SK-N-SH (cell line): ENCODE data around the gene AADAT. TPM values are rescaled to one million over a fixed set of nuclear protein-coding genes. Genes with fewer than 3 reads are reported as not detected.

Experiments
- CTCF ChIA-PET: fragments of 300-600, 350-600 bp; formaldehyde crosslinking; extraction: SDS; loops from one replicate; lab custom pipeline; 2021; lab: Yijun Ruan, JAX
- POLR2A ChIA-PET: fragments of 350-600 bp; sonication (Branson Sonifier 250); formaldehyde crosslinking; extraction: SDS; loops from one replicate; lab custom pipeline; 2020; ENCODE audit warnings: antibody characterized with exemption, inconsistent platforms; lab: Yijun Ruan, JAX
- DNase-seq: peaks from one replicate; pipeline ENCODE4 v3.0.0; 2012
- H2AFZ ChIP-seq: fragments of 200-600 bp; sonication (generic); 2 replicates; pipeline ENCODE4 v1.8.1; 2016; ENCODE audit warnings: antibody characterized with exemption, mild to moderate bottlenecking, low read depth
- H3F3A ChIP-seq: fragments of 200-600 bp; sonication (generic); replicated peaks from 2 replicates; pipeline ENCODE3; 2016; ENCODE audit warnings: antibody characterized with exemption, mild to moderate bottlenecking; ENCODE audit not compliant: insufficient read depth
- H3K27ac ChIP-seq, 2 experiments: fragments of 200-500 bp in 1 of 2; fragments of 200-600 bp in 1 of 2; sonication (Bioruptor generic) in 1 of 2; sonication (generic), shearing (Covaris generic) in 1 of 2; 2 replicates each; pipeline versions ENCODE4 v1.5.1 to v1.6.1; 2014 to 2016; ENCODE audit warnings: low read depth in 2 of 2, inconsistent platforms in 1 of 2, low read length in 1 of 2, mild to moderate bottlenecking in 1 of 2, mixed read lengths in 1 of 2
- H3K27me3 ChIP-seq: fragments of 200-600 bp; sonication (generic), shearing (Covaris generic); 2 replicates; pipeline ENCODE4 v1.6.1; 2016; ENCODE audit warnings: mixed run types; ENCODE audit not compliant: insufficient read depth
- H3K36me3 ChIP-seq, 2 experiments: fragments of 200-500 bp in 1 of 2; fragments of 200-600 bp in 1 of 2; sonication (Bioruptor generic) in 1 of 2; sonication (generic) in 1 of 2; replicated peaks in 1 of 2; 2 replicates each; pipeline versions ENCODE3 to v1.5.1; 2014 to 2016; ENCODE audit warnings: low read length in 1 of 2, mild to moderate bottlenecking in 1 of 2; ENCODE audit not compliant: insufficient read depth in 2 of 2, control insufficient read depth in 1 of 2
- H3K4me1 ChIP-seq, 2 experiments: fragments of 200-500 bp in 1 of 2; fragments of 200-600 bp in 1 of 2; sonication (Bioruptor generic) in 1 of 2; sonication (generic), shearing (Covaris generic) in 1 of 2; 2 replicates each; pipeline versions ENCODE4 v1.5.1 to v1.6.1; 2014 to 2016; ENCODE audit warnings: low read depth in 1 of 2, low read length in 1 of 2, mixed run types in 1 of 2; ENCODE audit not compliant: insufficient read depth in 2 of 2, control insufficient read depth in 1 of 2
- H3K4me2 ChIP-seq: fragments of 200-600 bp; sonication (generic), shearing (Covaris generic); 2 replicates; pipeline ENCODE4 v1.6.1; 2017; ENCODE audit warnings: mixed run types
- H3K4me3 ChIP-seq, 2 experiments: fragments of 200-500 bp in 1 of 2; fragments of 200-600 bp in 1 of 2; sonication (Bioruptor generic) in 1 of 2; sonication (generic), shearing (Covaris generic) in 1 of 2; 2 replicates each; pipeline versions ENCODE4 v1.5.1 to v1.8.1; 2014 to 2016; ENCODE audit warnings: low read depth in 2 of 2, inconsistent platforms in 1 of 2, low read length in 1 of 2, mild to moderate bottlenecking in 1 of 2, mixed read lengths in 1 of 2, moderate library complexity in 1 of 2
- H3K79me2 ChIP-seq: fragments of 200-600 bp; sonication (generic); 2 replicates; pipeline ENCODE4 v1.8.1; 2017; ENCODE audit warnings: mild to moderate bottlenecking; ENCODE audit not compliant: insufficient read depth
- H3K9ac ChIP-seq: fragments of 200-600 bp; sonication (generic); 2 replicates; pipeline ENCODE4 v1.6.1; 2017; ENCODE audit warnings: mixed run types
- H3K9me2 ChIP-seq: fragments of 200-600 bp; sonication (generic); 2 replicates; pipeline ENCODE4 v1.6.1; 2017; ENCODE audit warnings: mixed run types
- H3K9me3 ChIP-seq: fragments of 200-600 bp; sonication (generic); 2 replicates; pipeline ENCODE4 v1.6.1; 2017; ENCODE audit warnings: mixed run types, mild to moderate bottlenecking, moderate library complexity
- H4K20me1 ChIP-seq: fragments of 200-600 bp; sonication (generic); 2 replicates; pipeline ENCODE4 v1.6.1; 2017; ENCODE audit warnings: mild to moderate bottlenecking, mixed run types; ENCODE audit not compliant: insufficient read depth
- CHD2 ChIP-seq: fragments of 150-350 bp; IDR thresholded peaks from 2 replicates; pipeline ENCODE4 v1.6.1; 2018; ENCODE audit warnings: low read length; ENCODE audit not compliant: partially characterized antibody
- EP300 ChIP-seq, 2 experiments: IDR thresholded peaks; 2 replicates each; pipeline versions ENCODE4 v1.4.0 to v1.6.1; 2012; ENCODE audit warnings: borderline replicate concordance in 1 of 2, low read depth in 1 of 2, low read length in 1 of 2
- EZH2phosphoT487 ChIP-seq: fragments of 200-600 bp; sonication (generic); IDR thresholded peaks from 2 replicates; pipeline ENCODE4 v1.6.1; 2017; ENCODE audit warnings: low read depth, mixed run types, mild to moderate bottlenecking, antibody characterized with exemption, moderate library complexity, borderline replicate concordance
- FOSL2 ChIP-seq: IDR thresholded peaks from 2 replicates; pipeline ENCODE4 v1.4.0; 2012; ENCODE audit warnings: low read depth, mild to moderate bottlenecking, moderate library complexity, borderline replicate concordance
- GABPA ChIP-seq: IDR thresholded peaks from 2 replicates; pipeline ENCODE4 v1.4.0; 2012; ENCODE audit warnings: low read depth, mild to moderate bottlenecking
- GATA2 ChIP-seq: sonication (generic); formaldehyde crosslinking; IDR thresholded peaks from 2 replicates; pipeline ENCODE4 v1.5.0; 2020; ENCODE audit warnings: mild to moderate bottlenecking, missing genetic modification reagents
- JUND ChIP-seq: IDR thresholded peaks from 2 replicates; pipeline ENCODE4 v1.4.0; 2012
- MXI1 ChIP-seq: IDR thresholded peaks from 2 replicates; pipeline ENCODE4 v1.6.1; 2012; ENCODE audit warnings: mild to moderate bottlenecking, low read depth, low read length, improper control_type of control experiment
- NFIC ChIP-seq: IDR thresholded peaks from 2 replicates; pipeline ENCODE4 v1.4.0; 2012; ENCODE audit warnings: borderline replicate concordance
- NRF1 ChIP-seq: IDR thresholded peaks from 2 replicates; pipeline ENCODE4 v1.6.1; 2012; ENCODE audit warnings: low read depth, mild to moderate bottlenecking, low read length
- SMC3 ChIP-seq: IDR thresholded peaks from 2 replicates; pipeline ENCODE4 v1.6.1; 2012; ENCODE audit warnings: low read depth, low read length, improper control_type of control experiment
- TAF1 ChIP-seq: IDR thresholded peaks from 2 replicates; pipeline ENCODE4 v1.6.1; 2012; ENCODE audit warnings: low read depth, mild to moderate bottlenecking, low read length, moderate library complexity, borderline replicate concordance
- TCF12 ChIP-seq: IDR thresholded peaks from 2 replicates; pipeline ENCODE4 v1.4.0; 2012
- WGBS: methylation state at CpG from one replicate; pipeline ENCODE4 v1.1.6; 2017; ENCODE audit warnings: low lambda C conversion rate; 5-methylcytosine and 5-hydroxymethylcytosine counted together
- polyA plus RNA-seq, 3 experiments: library from polyadenylated mRNA; depleted of rRNA; stranded (reverse); fragments of >200 nt; gene quantifications; 2 replicates each; pipeline ENCODE4 v1.2.3, GENCODE V29; 2012
- TF ChIP-seq, protein P1 (sequence below): fragments of 150-350 bp; IDR thresholded peaks from 2 replicates; pipeline ENCODE4 v1.6.1; 2016; ENCODE audit warnings: mild to moderate bottlenecking, low read depth, low read length
- TF ChIP-seq, protein P2 (sequence below): IDR thresholded peaks from 2 replicates; pipeline ENCODE4 v1.4.0; 2012; ENCODE audit warnings: low read depth, borderline replicate concordance

AADAT gene
- polyA plus RNA-seq, 1 of the 3 experiments (the other 2 are of a cell fraction), result 12.5 TPM

DNA sequence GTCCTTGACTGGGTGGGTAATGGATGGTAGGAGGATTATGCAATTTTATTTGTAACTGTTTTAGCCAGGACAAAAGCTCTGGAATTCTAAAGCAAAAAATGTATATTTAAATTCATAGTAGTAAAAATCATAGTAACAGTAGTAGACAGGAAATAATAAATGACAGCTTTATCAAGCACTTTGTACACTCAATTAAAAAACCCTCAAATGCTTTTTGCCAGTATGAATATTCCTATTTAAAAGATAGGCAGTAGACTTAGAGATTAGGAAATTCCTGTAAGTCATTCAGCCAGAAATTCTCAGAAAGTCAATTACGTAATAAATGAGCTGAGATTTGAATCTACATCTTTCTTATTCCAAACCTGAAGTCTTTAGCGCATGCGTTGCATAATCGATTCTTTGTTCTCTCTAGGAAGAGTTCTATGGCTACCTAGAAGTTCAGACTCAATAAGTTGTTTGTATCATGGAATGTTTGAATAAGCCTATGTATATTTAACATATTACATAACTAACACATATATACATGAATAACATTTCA, 2.5 kb downstream of the AADAT start:
- no peak overlapping the region for H3K4me3 ChIP-seq
- peaks cover 30% of the 10 kb centered on the region for H3K79me2 ChIP-seq
- H3K27me3 ChIP-seq, result no peaks in the 10 kb centered on the region
- H3K4me2 ChIP-seq, result no peak overlapping the region
- no peak overlapping the region for H2AFZ ChIP-seq
- TF ChIP-seq CHD2 (no peak), MXI1 (no peak), JUND (no peak), EZH2phosphoT487 (no peak), GATA2 (CRISPR knock-in tag) (no peak), NRF1 (no peak), FOSL2 (no peak), TAF1 (no peak), SMC3 (no peak)
- TF ChIP-seq, protein P1, sequence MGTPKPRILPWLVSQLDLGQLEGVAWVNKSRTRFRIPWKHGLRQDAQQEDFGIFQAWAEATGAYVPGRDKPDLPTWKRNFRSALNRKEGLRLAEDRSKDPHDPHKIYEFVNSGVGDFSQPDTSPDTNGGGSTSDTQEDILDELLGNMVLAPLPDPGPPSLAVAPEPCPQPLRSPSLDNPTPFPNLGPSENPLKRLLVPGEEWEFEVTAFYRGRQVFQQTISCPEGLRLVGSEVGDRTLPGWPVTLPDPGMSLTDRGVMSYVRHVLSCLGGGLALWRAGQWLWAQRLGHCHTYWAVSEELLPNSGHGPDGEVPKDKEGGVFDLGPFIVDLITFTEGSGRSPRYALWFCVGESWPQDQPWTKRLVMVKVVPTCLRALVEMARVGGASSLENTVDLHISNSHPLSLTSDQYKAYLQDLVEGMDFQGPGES, result no peak
- no peak overlapping the region for H3K27ac ChIP-seq
- H3F3A ChIP-seq, result peaks cover 5% of the 10 kb centered on the region
- H3K9ac ChIP-seq, result no peak overlapping the region
- POLR2A ChIA-PET, result no interaction called here
- CTCF ChIA-PET, result interaction anchor here (0.5 kb wide), 1 partner anchor 223 kb away, joined by 3 read pairs; no protein-coding TSS in a partner anchor
- 72% methylated on average over 4 of the region's 4 CpGs for WGBS
- peaks cover 3 to 5% of the 10 kb centered on the region in 2 experiments; a peak in 3 of 4 replicates for H3K4me1 ChIP-seq
- peaks cover 52 to 55% of the 10 kb centered on the region in 2 experiments for H3K36me3 ChIP-seq
- no peaks in the 10 kb centered on the region for H3K9me2 ChIP-seq
- DNase-seq, result no peak
- H3K9me3 ChIP-seq, result no peaks in the 10 kb centered on the region
- H4K20me1 ChIP-seq, result no peaks in the 10 kb centered on the region

- peaks cover 0 to under 1% of the 10 kb centered on the region in 2 experiments; a peak in 2 of 4 replicates for H3K4me1 ChIP-seq
- 82% methylated on average over 2 of the region's 2 CpGs for WGBS
- CTCF ChIA-PET, result no interaction called here
- peaks cover 19% of the 10 kb centered on the region for H3K79me2 ChIP-seq
- H3K27ac ChIP-seq, result no peak overlapping the region
- no peaks in the 10 kb centered on the region for H3K9me3 ChIP-seq
- DNase-seq, result no peak
- no peak overlapping the region for H3K4me3 ChIP-seq
- no peak overlapping the region for H3K4me2 ChIP-seq
- H2AFZ ChIP-seq, result no peak overlapping the region
- TF ChIP-seq EP300 (IDR thresholded peaks at IDR 0.05; ENCODE audit: borderline replicate concordance in 1 of 2, low read depth in 1 of 2, low read length in 1 of 2) (no peak), NFIC (no peak), GABPA (no peak), FOSL2 (no peak), TCF12 (no peak), CHD2 (no peak)
- TF ChIP-seq, protein P2, sequence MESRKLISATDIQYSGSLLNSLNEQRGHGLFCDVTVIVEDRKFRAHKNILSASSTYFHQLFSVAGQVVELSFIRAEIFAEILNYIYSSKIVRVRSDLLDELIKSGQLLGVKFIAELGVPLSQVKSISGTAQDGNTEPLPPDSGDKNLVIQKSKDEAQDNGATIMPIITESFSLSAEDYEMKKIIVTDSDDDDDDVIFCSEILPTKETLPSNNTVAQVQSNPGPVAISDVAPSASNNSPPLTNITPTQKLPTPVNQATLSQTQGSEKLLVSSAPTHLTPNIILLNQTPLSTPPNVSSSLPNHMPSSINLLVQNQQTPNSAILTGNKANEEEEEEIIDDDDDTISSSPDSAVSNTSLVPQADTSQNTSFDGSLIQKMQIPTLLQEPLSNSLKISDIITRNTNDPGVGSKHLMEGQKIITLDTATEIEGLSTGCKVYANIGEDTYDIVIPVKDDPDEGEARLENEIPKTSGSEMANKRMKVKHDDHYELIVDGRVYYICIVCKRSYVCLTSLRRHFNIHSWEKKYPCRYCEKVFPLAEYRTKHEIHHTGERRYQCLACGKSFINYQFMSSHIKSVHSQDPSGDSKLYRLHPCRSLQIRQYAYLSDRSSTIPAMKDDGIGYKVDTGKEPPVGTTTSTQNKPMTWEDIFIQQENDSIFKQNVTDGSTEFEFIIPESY, result no peak
- TF ChIP-seq, all 33 proteins: peak for 0
- Histone ChIP-seq H3K9ac (no peak overlapping the region), H3F3A (peaks cover 5% of the 10 kb centered on the region), H4K20me1 (no peaks in the 10 kb centered on the region), H3K9me2 (no peaks in the 10 kb centered on the region), H3K27me3 (no peaks in the 10 kb centered on the region), H3K36me3 (peaks cover 79 to 87% of the 10 kb centered on the region in 2 experiments)
- POLR2A ChIA-PET, result no interaction called here
Observed at GRCh38 chr4:170083541-170083940, 6.2 kb downstream of the AADAT start.
